ENCODE measurements around the gene ETNK2. TPM values are rescaled to one million over a fixed set of nuclear protein-coding genes. Genes with fewer than 3 reads are reported as not detected.

The ETNK2 gene
- total RNA-seq, 1 donor from 2014 or later, result 5.3 TPM

DNA sequence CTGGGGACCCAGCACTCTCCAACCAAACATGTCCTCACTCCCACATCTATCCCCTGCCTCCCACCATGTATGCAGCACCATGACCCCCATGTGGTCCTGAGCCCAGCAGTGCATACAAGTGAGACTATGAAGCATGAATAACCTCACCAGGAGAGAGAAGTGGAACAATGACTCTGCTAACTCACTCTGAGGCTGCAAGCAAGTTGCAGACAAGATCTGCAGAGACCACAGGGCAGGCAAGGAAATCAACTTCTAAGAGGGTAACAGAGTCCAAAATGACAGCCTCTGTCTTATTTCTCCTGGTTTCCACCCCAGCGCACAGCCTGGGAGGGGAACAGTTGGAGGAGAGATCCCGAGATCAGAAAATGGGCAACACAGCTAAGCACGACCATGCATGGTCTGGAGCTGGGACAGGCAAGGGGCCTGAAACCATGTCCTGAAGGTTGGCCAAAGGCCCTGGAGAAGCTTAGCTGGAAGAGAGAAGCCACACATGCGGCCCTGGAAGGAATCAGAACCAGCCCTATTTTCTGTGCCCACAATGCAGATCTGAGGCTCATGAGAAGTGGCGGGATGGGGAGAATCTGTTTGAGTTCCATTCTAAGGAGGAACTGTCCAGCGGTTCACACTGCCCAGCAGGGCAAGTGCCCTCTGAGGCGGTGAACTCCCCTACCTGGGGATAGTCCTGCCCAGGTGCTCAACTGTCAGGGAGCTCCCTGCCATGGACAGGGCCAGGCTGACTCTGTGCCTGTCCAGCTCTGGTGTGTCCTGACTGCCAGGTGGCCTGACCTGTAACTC, 26.8 kb upstream of the ETNK2 start:
- H2AFZ ChIP-seq (replicated peaks), result no peak overlapping the region
- no peak overlapping the region for H3K4me3 Mint-ChIP-seq
- no peaks in the 10 kb centered on the region for H3K9me3 Mint-ChIP-seq
- H3K36me3 Mint-ChIP-seq, result no peaks in the 10 kb centered on the region
- H3K4me1 Mint-ChIP-seq, result no peaks in the 10 kb centered on the region
- TF ChIP-seq EZH2 (IDR thresholded peaks at IDR 0.05) (no peak), EZH2phosphoT487 (IDR thresholded peaks at IDR 0.05) (no peak)
- TF ChIP-seq, protein P1, sequence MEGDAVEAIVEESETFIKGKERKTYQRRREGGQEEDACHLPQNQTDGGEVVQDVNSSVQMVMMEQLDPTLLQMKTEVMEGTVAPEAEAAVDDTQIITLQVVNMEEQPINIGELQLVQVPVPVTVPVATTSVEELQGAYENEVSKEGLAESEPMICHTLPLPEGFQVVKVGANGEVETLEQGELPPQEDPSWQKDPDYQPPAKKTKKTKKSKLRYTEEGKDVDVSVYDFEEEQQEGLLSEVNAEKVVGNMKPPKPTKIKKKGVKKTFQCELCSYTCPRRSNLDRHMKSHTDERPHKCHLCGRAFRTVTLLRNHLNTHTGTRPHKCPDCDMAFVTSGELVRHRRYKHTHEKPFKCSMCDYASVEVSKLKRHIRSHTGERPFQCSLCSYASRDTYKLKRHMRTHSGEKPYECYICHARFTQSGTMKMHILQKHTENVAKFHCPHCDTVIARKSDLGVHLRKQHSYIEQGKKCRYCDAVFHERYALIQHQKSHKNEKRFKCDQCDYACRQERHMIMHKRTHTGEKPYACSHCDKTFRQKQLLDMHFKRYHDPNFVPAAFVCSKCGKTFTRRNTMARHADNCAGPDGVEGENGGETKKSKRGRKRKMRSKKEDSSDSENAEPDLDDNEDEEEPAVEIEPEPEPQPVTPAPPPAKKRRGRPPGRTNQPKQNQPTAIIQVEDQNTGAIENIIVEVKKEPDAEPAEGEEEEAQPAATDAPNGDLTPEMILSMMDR (IDR thresholded peaks at IDR 0.05), result no peak
- no peaks in the 10 kb centered on the region for H3K9me3 ChIP-seq (ENCODE audit: low read depth)
- H3K27me3 ChIP-seq, result peaks cover 25% of the 10 kb centered on the region
- H3K4me3 ChIP-seq, result no peak overlapping the region
- H4K20me1 ChIP-seq (ENCODE audit: low read depth), result no peaks in the 10 kb centered on the region
- H3K4me1 ChIP-seq, result no peaks in the 10 kb centered on the region
- H3K36me3 ChIP-seq, result no peaks in the 10 kb centered on the region
- no peaks in the 10 kb centered on the region for H3K79me2 ChIP-seq (ENCODE audit: low read depth)
- H3K27me3 Mint-ChIP-seq (ENCODE audit: insufficient read depth, low read depth), result peaks cover 7% of the 10 kb centered on the region
- H3K4me2 ChIP-seq, result no peak overlapping the region
- H3K9ac ChIP-seq, result no peak overlapping the region
- no peak overlapping the region for H3K27ac Mint-ChIP-seq
- H3F3A ChIP-seq (ENCODE audit: low read depth), result no peaks in the 10 kb centered on the region
- H3K27ac ChIP-seq, result no peak overlapping the region
- DNase-seq (ENCODE audit: low spot score), result no peak

DNA sequence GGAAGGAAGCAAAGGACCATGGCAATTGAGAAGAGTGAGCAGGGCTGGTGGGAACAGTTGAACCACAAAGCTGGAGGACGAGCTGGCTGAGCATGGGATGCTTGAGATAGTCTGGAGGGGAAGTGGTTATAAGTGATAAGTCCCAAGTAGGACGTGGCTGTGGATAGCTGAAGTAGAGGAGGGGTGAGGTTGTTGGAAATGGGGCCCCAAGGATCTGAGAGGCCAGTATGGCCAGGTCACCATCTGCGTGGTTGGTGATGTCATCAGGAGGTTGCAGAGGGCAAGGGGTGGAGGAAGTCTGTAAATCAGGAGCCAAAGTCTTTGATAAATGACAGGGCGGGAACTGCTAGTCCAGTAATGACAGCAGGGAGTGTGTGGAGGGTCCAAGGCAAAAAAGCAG, 25.3 kb upstream of the ETNK2 start:
- H3K4me2 ChIP-seq, result no peak overlapping the region
- no peak overlapping the region for H3K27ac Mint-ChIP-seq
- no peak overlapping the region for H3K4me3 ChIP-seq
- TF ChIP-seq EZH2phosphoT487 (IDR thresholded peaks at IDR 0.05) (no peak), EZH2 (IDR thresholded peaks at IDR 0.05) (no peak)
- TF ChIP-seq, protein P1 (IDR thresholded peaks at IDR 0.05), result no peak
- no peaks in the 10 kb centered on the region for H3K4me1 Mint-ChIP-seq
- no peaks in the 10 kb centered on the region for H3K9me3 Mint-ChIP-seq
- no peaks in the 10 kb centered on the region for H3K9me3 ChIP-seq (ENCODE audit: low read depth)
- H3K36me3 Mint-ChIP-seq, result no peaks in the 10 kb centered on the region
- no peak overlapping the region for H2AFZ ChIP-seq (replicated peaks)
- no peaks in the 10 kb centered on the region for H3K36me3 ChIP-seq
- peaks cover 28% of the 10 kb centered on the region for H3K27me3 ChIP-seq
- H3K27ac ChIP-seq, result no peak overlapping the region
- no peak overlapping the region for H3K4me3 Mint-ChIP-seq
- H3K27me3 Mint-ChIP-seq (ENCODE audit: insufficient read depth, low read depth), result peaks cover 7% of the 10 kb centered on the region
- H3F3A ChIP-seq (ENCODE audit: low read depth), result no peaks in the 10 kb centered on the region
- no peak overlapping the region for H3K9ac ChIP-seq
- H3K79me2 ChIP-seq (ENCODE audit: low read depth), result no peaks in the 10 kb centered on the region
- no peaks in the 10 kb centered on the region for H4K20me1 ChIP-seq (ENCODE audit: low read depth)
- H3K4me1 ChIP-seq, result no peaks in the 10 kb centered on the region
- no peak for DNase-seq (ENCODE audit: low spot score)

- peaks cover 7% of the 10 kb centered on the region for H3K27me3 Mint-ChIP-seq (ENCODE audit: insufficient read depth, low read depth)
- no peak overlapping the region for H3K27ac ChIP-seq
- H3K4me1 Mint-ChIP-seq, result no peaks in the 10 kb centered on the region
- no peaks in the 10 kb centered on the region for H4K20me1 ChIP-seq (ENCODE audit: low read depth)
- no peak overlapping the region for H3K9ac ChIP-seq
- no peaks in the 10 kb centered on the region for H3K36me3 Mint-ChIP-seq
- H3K4me2 ChIP-seq, result no peak overlapping the region
- H3K4me1 ChIP-seq, result no peaks in the 10 kb centered on the region
- no peak overlapping the region for H3K27ac Mint-ChIP-seq
- H3K4me3 ChIP-seq, result no peak overlapping the region
- peaks cover 4% of the 10 kb centered on the region for H3K9me3 Mint-ChIP-seq
- H3K36me3 ChIP-seq, result no peaks in the 10 kb centered on the region
- peaks cover 28% of the 10 kb centered on the region for H3K27me3 ChIP-seq
- no peaks in the 10 kb centered on the region for H3K9me3 ChIP-seq (ENCODE audit: low read depth)
- DNase-seq (ENCODE audit: low spot score), result no peak
- H3F3A ChIP-seq (ENCODE audit: low read depth), result no peaks in the 10 kb centered on the region
- TF ChIP-seq EZH2 (IDR thresholded peaks at IDR 0.05), result no peak
- no peak for TF ChIP-seq EZH2phosphoT487 (IDR thresholded peaks at IDR 0.05)
- TF ChIP-seq, protein P1 (IDR thresholded peaks at IDR 0.05), result no peak
- no peaks in the 10 kb centered on the region for H3K79me2 ChIP-seq (ENCODE audit: low read depth)
- H2AFZ ChIP-seq (replicated peaks), result no peak overlapping the region
- H3K4me3 Mint-ChIP-seq, result no peak overlapping the region
Observed at GRCh38 chr1:204176049-204176448, 24.2 kb upstream of the ETNK2 start.

Data from neural progenitor cell (in vitro differentiated cells).